Prostate gland (tissue), 2 donors: ENCODE measurements around the gene TMEM258. TPM values are rescaled to one million over a fixed set of nuclear protein-coding genes. Genes with fewer than 3 reads are reported as not detected.

Experiments
- DNase-seq: peaks from one replicate; pipeline ENCODE4 v3.0.0-alpha.2; 2019; ENCODE audit warnings: low spot score
- H3K27ac ChIP-seq, 2 donors: fragments of 200-600 bp; sonication (generic); 2 replicates each; pipeline ENCODE4 v1.5.1; 2017 to 2019
- H3K27me3 ChIP-seq: fragments of 200-600 bp; sonication (generic); replicated peaks from 2 replicates; pipeline ENCODE4 v1.5.1; 2019; ENCODE audit not compliant: insufficient read depth
- H3K36me3 ChIP-seq, 2 donors: fragments of 200-600 bp; sonication (generic); 1 replicate in 1 of 2; 2 replicates in 1 of 2; pipeline versions ENCODE4 v1.5.1 to v1.8.1; 2017 to 2019
- H3K4me1 ChIP-seq: fragments of 200-600 bp; sonication (generic); replicated peaks from 2 replicates; pipeline ENCODE4 v1.5.1; 2019
- H3K4me3 ChIP-seq, 2 donors: fragments of 200-600 bp; sonication (generic); 2 replicates each; pipeline ENCODE4 v1.5.1; 2017 to 2019
- H3K9me3 ChIP-seq: fragments of 200-600 bp; sonication (generic); 2 replicates; pipeline ENCODE4 v1.5.1; 2017
- POLR2A ChIP-seq: fragments of 450-650 bp; IDR thresholded peaks from one replicate; pipeline ENCODE4 v1.6.1; 2016; ENCODE audit warnings: antibody characterized with exemption, mild to moderate bottlenecking
- POLR2AphosphoS5 ChIP-seq: sonication (generic); formaldehyde crosslinking; IDR thresholded peaks from one replicate; pipeline ENCODE4 v1.6.1; 2017; ENCODE audit warnings: antibody characterized with exemption
- WGBS: methylation state at CpG from one replicate; pipeline ENCODE4 v1.1.5; 2018; 5-methylcytosine and 5-hydroxymethylcytosine counted together
- intact Hi-C: fragments of 100-400 bp; cut with DNase I; formaldehyde crosslinking; loops from one replicate; pipeline ENCODE4 v1.14.2; 2022
- total RNA-seq, 2 donors: library from RNA; depleted of rRNA; stranded (reverse); fragments of >200 nt; gene quantifications; one replicate each; pipeline ENCODE4 v1.1.0, GENCODE V29; 2016
- TF ChIP-seq, protein P1 (sequence below), 4 experiments: fragments of 200-600 bp in 2 of 4; fragments of 450-650 bp in 2 of 4; sonication (generic) in 2 of 4; IDR thresholded peaks; 1 replicate in 3 of 4; 2 replicates in 1 of 4; pipeline ENCODE4 v1.5.1; 2016 to 2019; ENCODE audit warnings: antibody characterized with exemption in 4 of 4, mild to moderate bottlenecking in 2 of 4, moderate library complexity in 2 of 4

The TMEM258 gene
- total RNA-seq, 2 donors from 2014 or later = 34.8 to 82.9 TPM

DNA sequence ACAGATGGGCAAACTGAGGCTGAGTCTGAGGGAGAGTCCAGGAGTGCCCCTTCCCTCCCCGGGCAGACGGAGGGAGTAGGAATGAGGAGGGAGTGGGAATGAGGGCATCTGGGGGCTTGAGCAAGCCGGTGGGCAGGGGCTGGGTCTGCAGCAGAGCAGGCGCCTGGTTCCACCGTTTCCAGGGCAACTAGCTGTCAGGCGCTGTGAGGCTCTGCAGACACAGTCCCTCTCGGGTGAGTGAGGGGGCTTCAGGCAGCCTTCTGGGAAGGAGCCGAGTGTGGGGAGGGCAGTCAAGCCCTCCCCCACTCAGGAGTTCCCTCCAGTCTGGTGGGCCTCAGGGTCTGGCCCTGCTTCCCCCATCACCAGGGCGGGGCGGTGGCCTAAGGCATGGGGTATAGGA is 19.0 kb downstream of the TMEM258 start:
- Histone ChIP-seq H3K36me3 (no peaks in the 10 kb centered on the region), H3K27me3 (no peaks in the 10 kb centered on the region), H3K4me3 (no peak overlapping the region), H3K27ac (no peak overlapping the region), H3K4me1 (no peaks in the 10 kb centered on the region), H3K9me3 (no peaks in the 10 kb centered on the region)
- TF ChIP-seq, protein P1, sequence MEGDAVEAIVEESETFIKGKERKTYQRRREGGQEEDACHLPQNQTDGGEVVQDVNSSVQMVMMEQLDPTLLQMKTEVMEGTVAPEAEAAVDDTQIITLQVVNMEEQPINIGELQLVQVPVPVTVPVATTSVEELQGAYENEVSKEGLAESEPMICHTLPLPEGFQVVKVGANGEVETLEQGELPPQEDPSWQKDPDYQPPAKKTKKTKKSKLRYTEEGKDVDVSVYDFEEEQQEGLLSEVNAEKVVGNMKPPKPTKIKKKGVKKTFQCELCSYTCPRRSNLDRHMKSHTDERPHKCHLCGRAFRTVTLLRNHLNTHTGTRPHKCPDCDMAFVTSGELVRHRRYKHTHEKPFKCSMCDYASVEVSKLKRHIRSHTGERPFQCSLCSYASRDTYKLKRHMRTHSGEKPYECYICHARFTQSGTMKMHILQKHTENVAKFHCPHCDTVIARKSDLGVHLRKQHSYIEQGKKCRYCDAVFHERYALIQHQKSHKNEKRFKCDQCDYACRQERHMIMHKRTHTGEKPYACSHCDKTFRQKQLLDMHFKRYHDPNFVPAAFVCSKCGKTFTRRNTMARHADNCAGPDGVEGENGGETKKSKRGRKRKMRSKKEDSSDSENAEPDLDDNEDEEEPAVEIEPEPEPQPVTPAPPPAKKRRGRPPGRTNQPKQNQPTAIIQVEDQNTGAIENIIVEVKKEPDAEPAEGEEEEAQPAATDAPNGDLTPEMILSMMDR (IDR thresholded peaks at IDR 0.05) = no peak
- intact Hi-C loops = no loop called here
- DNase-seq = no peak
- 63% methylated on average over 8 of the region's 10 CpGs for WGBS

DNA sequence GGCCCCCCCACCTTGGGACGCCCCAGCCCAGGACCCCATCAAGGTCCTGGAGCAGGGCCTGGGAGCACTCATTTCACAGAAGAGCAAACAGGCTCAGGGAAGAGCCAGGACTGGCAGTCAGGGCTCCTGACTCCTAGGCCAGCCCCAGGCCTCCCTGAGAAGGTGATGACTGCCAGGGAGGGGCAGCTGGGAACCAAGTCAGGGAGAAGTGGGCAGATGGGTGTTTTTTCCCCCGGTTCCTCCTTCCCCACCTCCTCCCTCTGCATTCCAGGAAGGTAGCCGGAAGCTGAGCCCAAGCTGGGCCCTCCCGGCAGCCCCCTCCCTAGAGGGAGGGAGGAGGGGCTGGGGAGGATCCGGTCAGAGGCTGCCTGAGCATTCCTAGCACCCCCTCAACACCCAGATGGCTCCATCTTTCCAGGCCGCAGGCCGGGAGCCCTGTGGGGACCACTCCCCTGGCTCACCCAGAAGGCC is 20.4 kb downstream of the TMEM258 start:
- Histone ChIP-seq H3K4me3 (no peak overlapping the region), H3K4me1 (no peaks in the 10 kb centered on the region), H3K9me3 (no peaks in the 10 kb centered on the region), H3K27ac (no peak overlapping the region), H3K27me3 (no peaks in the 10 kb centered on the region), H3K36me3 (no peaks in the 10 kb centered on the region)
- intact Hi-C loops = no loop called here
- TF ChIP-seq POLR2A (no peak), POLR2AphosphoS5 (no peak)
- TF ChIP-seq, protein P1 (IDR thresholded peaks at IDR 0.05) = no peak
- WGBS = 47% methylated on average over 7 of the region's 7 CpGs
- no peak for DNase-seq

DNA sequence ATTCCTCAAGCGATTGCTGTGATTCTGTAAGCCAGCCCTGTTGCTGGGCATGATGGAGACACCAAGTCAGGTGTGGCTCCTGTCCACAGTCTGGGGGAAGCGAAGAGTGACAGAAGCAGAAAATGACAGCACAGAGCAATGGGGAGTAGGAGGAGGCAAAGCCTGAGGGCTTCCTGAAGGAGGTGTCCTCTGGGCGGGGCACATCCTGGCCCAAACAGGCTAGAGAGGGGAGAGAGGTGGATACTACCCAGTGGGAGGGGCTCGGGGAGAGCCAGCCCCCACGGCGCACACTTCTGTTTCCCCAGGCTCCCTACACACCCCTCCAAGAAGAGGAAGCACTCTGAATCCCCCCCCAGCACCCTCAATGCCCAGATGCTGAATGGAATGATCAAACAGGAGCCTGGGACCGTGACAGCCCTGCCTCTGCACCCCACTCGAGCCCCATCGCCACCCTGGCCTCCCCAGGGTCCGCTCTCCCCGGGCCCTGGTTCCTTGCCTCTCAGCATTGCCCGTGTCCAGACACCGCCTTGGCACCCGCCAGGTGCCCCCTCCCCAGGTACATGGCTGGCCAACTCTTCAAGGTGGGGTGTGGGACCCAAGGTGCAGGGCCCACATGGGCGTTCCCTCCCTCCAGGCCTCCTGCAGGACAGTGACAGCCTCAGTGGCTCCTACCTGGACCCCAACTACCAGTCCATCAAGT is 21.1 kb downstream of the TMEM258 start:
- H3K27ac ChIP-seq = no peak overlapping the region
- intact Hi-C loops = no loop called here

DNA sequence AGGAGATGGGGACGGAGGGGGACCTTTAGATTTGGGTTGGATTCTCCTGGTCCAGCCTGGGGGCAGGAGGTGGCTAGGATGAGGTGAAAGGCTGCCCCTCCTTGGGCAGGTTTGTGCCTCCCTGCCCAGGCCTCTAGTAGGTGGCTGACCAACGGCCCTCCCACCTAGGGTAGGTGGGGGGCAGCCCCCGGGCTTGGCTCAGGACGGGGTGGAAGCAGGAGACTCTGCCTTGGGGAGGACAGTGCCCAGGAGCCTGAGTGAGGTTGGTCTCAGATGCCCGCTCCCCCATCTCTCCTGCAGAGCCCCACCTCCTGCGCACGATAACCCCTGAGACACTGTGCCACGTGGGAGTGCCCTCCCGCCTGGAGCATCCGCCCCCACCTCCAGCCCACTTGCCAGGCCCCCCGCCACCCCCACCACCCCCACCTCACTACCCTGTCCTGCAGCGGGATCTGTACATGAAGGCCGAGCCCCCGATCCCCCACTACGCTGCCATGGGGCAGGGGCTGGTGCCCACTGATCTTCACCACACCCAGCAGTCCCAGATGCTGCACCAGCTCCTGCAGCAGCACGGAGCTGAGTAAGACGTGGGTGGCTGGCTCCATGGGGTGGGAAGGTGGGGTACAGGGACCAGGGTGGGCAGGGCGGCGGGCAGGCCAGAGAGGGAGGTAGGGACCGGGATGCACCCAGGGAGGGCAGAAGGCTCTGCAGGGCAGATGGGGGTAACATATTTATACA is 22.3 kb downstream of the TMEM258 start:
- Histone ChIP-seq H3K27ac (no peak overlapping the region), H3K4me3 (no peak overlapping the region), H3K36me3 (no peaks in the 10 kb centered on the region), H3K27me3 (no peaks in the 10 kb centered on the region), H3K4me1 (no peaks in the 10 kb centered on the region), H3K9me3 (no peaks in the 10 kb centered on the region)
- TF ChIP-seq POLR2A = no peak
- no peak for TF ChIP-seq POLR2AphosphoS5
- TF ChIP-seq, protein P1 (IDR thresholded peaks at IDR 0.05) = no peak
- 84% methylated on average over 19 of the region's 20 CpGs for WGBS
- intact Hi-C loops = no loop called here
- no peak for DNase-seq

More for the DNA sequence above, 21.1 kb downstream of the TMEM258 start:
- H3K4me3 ChIP-seq = no peak overlapping the region
- no peaks in the 10 kb centered on the region for H3K27me3 ChIP-seq
- WGBS = 91% methylated on average over 15 of the region's 15 CpGs
- H3K36me3 ChIP-seq = no peaks in the 10 kb centered on the region
- TF ChIP-seq POLR2A (no peak), POLR2AphosphoS5 (no peak)
- TF ChIP-seq, protein P1 (IDR thresholded peaks at IDR 0.05) = no peak
- DNase-seq = no peak
- no peaks in the 10 kb centered on the region for H3K4me1 ChIP-seq
- no peaks in the 10 kb centered on the region for H3K9me3 ChIP-seq
